ENCODE measurements around the gene DDX3X.
"Not testable (repeated sequence)": the region's sequence is repeated elsewhere in the genome, so short reads cannot be mapped to it uniquely, and the experiment has no call there.

The DDX3X gene

GRCh38 chrX:41377624-41378023 lies 43.7 kb downstream of the DDX3X start:
- no peak for DNase-seq

DNA sequence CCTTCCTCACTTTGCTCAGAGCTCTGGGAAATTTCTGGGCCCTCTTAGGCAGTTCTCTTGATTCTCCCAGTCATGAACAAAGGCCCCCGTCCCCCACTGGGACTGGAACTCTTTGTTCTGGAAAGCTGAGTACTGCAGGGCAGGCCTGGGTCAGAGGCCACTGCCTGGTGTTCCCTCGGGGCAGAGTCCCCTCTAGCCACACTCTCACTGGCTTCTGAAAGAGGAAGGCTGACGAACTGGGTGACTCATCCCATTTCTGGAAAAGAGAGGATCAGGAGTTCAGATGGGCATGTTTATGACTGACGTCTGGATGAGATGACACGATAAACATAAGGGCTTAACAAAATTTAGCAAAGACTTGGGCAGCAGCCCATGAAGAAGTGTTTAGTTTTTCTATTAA lies 47.7 kb downstream of the DDX3X start:
- no peak for DNase-seq

DNA sequence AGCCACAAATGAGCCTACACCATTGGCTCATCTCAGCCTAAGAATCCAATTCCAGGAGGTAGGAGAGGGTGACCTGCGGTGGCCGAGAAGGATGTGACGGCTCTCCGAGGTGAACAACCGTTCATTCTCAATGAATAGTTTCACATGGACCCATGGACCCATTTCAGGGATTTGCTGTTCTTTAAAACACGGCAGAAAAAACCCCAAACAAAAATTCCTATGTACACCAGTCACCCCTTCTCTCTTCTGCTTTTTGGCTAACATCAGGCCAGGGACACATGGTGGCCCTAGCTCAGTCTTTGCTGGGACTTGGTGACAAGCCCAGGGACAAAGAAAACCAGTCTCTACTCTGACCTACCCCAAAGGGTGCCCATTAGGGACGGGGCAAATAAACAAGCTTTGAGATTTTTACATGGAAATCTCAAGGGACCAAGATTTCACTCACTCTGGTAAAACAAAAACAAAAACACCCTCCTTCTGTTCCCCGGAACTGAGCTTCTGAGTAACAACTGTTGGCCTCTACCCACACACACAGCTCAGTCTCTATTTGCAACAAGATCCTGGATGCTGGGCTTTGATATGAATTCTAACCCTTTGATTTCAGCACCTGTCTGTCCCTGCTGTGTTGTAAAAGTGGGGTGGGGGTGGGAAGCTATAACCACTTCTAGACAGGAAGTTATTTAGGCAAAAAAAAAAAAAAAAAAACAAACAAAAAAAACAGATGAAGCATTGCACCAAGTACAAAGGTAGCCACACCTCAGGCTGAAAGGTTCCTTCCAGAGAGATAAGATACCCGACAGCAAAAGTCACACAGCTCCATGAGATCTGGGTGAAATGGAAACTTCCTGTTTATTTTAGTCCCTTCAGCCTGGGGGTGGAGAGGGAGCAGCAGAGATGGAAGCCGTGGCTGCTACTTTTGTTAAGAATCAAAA lies 49.0 kb downstream of the DDX3X start:
- DNase-seq, result peak; percentile 66

DNA sequence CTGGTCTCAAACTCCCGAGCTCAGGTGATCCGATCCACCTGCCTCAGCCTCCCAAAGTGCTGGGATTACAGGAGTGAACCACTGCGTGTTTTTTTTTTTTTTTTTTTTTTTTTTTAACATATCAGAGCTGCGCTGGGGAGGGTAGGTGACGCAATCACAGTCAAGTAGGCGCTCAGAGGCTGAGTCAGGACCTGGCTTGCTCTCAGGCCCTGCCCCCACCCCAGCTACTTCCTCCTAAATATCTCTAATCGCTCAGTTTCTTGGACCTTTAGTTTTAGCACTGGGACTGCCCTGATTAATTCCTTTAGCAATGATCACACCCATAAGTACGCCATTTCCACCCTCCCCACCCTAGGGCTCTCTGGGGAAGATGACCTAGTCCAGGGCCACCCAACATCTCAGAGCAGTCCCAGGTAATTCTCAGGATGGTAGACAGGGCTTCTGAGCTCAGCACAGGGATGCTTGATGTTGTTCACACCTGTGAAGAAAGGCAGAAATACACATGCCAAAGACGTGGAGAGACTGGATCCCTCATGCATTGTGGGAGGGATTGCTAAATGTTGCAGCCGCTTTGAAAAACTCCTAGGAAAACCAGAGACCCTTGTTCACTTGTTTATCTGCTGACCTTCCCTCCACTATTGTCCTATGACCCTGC lies 50.2 kb downstream of the DDX3X start:
- peak; percentile 82 for DNase-seq

GRCh38 chrX:41386222-41386990 lies 52.4 kb downstream of the DDX3X start:
- DNase-seq, result no peak

DNA sequence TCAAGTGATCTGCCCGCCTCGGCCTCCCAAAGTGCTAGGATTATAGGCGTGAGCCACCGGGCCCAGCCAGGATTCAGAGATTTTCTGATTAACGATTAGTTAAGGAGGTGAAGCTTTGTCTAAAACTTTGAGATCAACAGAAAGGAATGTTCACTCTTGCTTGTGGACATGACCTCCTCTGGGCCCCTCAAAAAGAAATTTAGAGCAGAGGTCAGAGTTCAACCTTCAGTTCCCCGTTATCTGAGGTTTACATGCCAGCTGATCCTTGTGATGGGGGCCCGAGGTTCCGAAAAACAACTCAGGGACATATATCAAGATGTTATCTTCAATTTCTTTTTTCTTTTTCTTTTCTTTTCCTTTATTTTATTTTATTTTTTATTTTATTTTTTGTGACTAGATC lies 54.6 kb downstream of the DDX3X start:
- DNase-seq, result no peak

- DNase-seq, result no peak
Observed at GRCh38 chrX:41389311-41389888, 55.4 kb downstream of the DDX3X start.

DNA sequence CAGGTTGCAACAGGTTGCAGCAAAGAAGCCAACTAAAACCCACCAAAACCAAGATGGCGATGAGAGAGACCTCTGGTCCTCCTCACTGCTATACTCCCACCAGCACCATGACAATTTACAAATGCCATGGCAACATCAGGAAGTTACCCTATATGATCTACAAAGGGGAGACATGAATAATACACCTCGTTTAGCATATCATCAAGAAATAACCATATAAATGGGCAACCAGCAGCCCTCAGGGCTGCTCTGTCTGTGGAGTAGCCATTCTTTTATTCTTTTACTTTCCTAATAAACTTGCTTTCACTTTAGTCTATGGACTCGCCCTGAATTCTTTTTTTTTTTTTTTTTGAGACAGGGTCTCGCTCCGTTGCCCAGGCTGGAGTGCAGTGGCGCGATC lies 56.6 kb downstream of the DDX3X start:
- DNase-seq, result not testable (repeated sequence)

DNA sequence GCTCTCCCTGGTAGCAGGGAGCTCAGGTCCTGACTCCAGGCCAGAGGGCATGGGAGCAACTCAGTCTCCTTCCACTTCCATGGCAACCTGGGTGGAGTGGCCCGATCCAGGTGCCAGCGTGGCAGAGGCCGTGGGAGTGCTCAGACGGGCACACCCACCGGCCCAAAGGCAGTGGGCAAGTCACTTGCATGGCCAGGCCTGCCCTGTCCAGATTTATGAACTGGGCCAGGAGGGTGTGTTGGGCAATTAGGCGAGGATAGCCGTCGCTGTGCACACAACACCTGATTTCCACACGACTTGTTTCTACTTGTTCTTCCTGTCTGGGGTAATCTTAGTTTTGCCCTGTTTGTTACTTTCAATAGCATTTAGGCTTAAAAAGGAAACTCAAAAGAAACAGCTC lies 57.6 kb downstream of the DDX3X start:
- DNase-seq, result no peak

- DNase-seq, result no peak
Observed at GRCh38 chrX:41394293-41394692, 60.3 kb downstream of the DDX3X start.

DNA sequence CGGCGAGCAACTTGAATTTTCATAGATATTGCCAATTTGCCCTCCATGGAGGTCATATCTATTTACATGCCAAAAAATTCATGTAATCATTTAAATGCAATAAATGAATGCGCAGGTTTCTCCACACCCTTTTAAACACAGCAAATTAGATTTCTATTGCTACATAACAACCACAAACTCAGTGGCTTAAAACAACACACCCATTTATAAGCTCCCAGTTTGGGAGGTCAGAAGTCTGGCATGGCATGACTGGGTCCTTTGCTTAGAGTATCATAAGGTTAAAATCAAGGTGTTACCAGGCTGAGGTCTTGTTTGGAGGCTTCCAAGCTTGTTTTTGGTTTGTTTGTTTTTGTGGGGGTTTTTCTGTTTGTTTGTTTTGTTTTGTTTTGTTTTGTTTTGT lies 63.3 kb downstream of the DDX3X start:
- DNase-seq, result no peak

DNA sequence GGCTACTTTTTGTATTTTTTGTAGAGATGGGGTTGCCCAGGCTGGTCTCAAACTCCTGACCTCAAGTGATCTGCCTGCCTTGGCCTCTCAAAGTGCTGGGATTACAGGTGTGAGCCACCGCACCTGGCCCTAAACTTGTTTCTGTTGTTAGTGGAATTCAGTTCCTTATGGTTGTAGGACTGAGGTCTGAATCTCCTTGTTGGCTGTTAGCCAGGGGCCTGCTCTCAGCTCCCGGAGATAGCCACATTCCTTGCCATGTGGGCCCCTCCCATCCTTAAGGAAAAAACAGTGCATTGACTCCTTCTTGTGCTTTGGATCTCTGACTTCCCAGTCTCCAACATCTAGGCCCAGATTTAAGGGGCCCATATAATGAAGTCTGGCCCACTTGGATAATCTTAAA lies 63.8 kb downstream of the DDX3X start:
- DNase-seq, result no peak

- not testable (repeated sequence) for DNase-seq
Observed at GRCh38 chrX:41402556-41402955, 68.6 kb downstream of the DDX3X start.

- no peak for DNase-seq
Observed at GRCh38 chrX:41405551-41405950, 71.6 kb downstream of the DDX3X start.

DNA sequence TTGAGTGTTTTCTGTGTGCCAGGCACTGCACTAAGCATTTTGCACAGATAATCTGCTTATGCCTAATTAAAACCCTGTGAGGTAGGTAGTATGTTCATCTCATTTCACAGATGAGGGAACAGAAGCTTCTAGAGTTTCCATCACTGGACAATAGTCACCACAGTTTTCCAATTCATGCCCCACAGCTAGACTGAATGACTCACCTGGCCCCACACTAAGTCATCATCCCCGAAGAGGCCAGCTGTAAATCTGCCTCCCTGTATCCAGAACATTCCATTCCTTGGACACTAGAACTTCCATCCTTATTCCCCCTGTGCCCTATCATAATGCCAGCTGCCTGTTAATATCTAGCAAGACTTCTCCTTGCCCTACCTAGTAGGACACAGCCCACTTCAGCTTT lies 72.2 kb downstream of the DDX3X start:
- no peak for DNase-seq

- DNase-seq, result no peak
Observed at GRCh38 chrX:41407816-41408215, 73.9 kb downstream of the DDX3X start.

GRCh38 chrX:41408576-41408975 lies 74.6 kb downstream of the DDX3X start:
- DNase-seq, result no peak

GRCh38 chrX:41409006-41409405 lies 75.0 kb downstream of the DDX3X start:
- DNase-seq, result no peak

DNA sequence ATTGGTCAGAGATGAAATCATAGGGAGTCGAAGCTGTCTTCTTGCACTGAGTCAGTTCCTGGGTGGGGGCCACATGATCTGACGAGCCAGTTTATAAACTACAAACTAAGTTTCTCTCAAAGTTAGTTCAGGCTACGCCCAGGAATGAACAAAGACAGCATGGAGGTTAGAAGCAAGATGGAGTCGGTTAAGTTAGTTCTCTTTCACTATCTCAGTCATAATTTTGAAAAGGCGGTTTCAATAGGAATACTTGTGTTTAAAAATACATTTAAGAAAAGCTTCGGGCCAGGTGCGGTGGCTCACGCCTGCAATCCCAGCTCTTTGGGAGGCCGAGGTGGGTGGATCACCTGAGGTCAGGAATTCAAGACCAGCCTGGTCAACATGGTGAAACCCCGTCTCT lies 77.3 kb downstream of the DDX3X start:
- not testable (repeated sequence) for DNase-seq

DNA sequence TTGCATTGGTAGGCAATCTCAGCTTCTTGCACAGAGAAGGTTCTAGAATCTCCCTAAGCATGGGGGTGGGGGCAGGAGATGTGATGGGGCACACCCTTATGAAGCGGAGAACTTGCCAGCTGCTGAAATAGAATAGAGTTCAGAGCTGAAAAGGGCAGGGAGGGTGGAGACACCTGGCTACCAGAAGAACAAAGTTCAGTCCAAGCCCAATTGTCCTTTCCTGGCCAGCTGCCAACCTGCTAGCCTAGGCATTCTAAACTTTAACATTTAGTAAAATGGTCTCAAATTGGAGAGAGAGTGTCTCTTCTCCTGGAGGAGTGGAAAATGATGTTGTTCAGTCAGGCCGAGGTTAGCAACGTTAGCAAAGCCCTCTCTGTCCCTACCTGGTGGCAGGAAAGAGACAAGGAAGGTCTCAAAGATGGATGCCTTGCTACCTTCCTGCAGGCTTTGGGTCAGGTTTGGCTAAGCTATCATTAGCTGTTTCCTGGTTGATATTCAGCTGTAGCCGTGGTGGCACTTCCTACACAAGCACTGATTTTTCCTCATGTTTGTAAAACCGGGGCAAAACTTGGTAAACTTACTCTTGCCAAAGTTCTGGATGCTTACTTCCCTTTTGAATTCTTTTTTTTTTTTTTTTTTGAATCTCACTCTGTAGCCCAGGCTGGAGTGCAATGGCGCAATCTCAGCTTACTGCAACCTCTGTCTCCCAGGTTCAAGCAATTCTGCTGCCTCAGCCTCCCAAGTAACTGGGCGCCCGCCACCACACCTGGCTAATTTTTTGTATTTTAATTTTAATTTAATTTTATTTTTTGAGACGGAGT lies 78.5 kb downstream of the DDX3X start:
- DNase-seq, result no peak

All from CD4-positive, alpha-beta T cell treated with Interleukin-6 for 4 hours (primary cell).